ENCODE measurements around the gene ARV1. TPM values are rescaled to one million over a fixed set of nuclear protein-coding genes. Genes with fewer than 3 reads are reported as not detected.
A peak's percentile ranks its signal among the peaks of the same experiment; 100 is the strongest.

ARV1 gene
- total RNA-seq, 1 experiment from 2014 or later = 4.0 TPM

GRCh38 chr1:231049121-231049979, 70.5 kb downstream of the ARV1 start:
- Histone ChIP-seq H3K9me3 (ENCODE audit: control insufficient read depth in 1 of 2, insufficient read depth in 1 of 2, low read depth in 1 of 2, low read length in 2 of 2) (peaks cover 5 to 9% of the 10 kb centered on the region in 2 experiments; a peak in 1 of 4 replicates), H3K79me2 (ENCODE audit: insufficient read depth, low read length) (no peaks in the 10 kb centered on the region), H3K36me3 (ENCODE audit: control insufficient read depth in 1 of 2, insufficient read depth in 2 of 2, low read length in 2 of 2) (no peaks in the 10 kb centered on the region), H2AFZ (ENCODE audit: low read depth, low read length, poor library complexity, severe bottlenecking) (no peak overlapping the region), H3K9ac (ENCODE audit: low read length) (no peak overlapping the region), H4K20me1 (ENCODE audit: insufficient read depth) (no peaks in the 10 kb centered on the region), H3K27ac (ENCODE audit: low read depth, low read length) (no peak overlapping the region), H3K27me3 (ENCODE audit: insufficient read depth, low read length) (peaks cover 8% of the 10 kb centered on the region), H3K4me2 (ENCODE audit: low read length) (no peak overlapping the region), H3K9me2 (ENCODE audit: insufficient read depth) (no peaks in the 10 kb centered on the region), H3K4me3 (replicated peaks in 1 of 2; ENCODE audit: low read depth in 1 of 2, low read length in 2 of 2) (no peak overlapping the region), H3K4me1 (ENCODE audit: control insufficient read depth in 1 of 2, insufficient read depth in 2 of 2, low read length in 2 of 2) (no peaks in the 10 kb centered on the region)
- DNase-seq (ENCODE audit: low read depth, low spot score) = no peak
- intact Hi-C loops (cut with micrococcal nuclease) = no loop called here
- TF ChIP-seq CEBPB (IDR thresholded peaks at IDR 0.05; ENCODE audit: low read depth) (0 out of 2 replicates have a peak, but pooled peaks have one; percentile 24), SP1 (IDR thresholded peaks at IDR 0.05; ENCODE audit: low read depth) (no peak)
- no peak for ATAC-seq
- BruUV-seq (replicated peaks) = no TSS peak
- ChIA-PET CTCF (no interaction called here), RAD21 (ENCODE audit: low non-redundant PET in 1 of 2, low total read pairs in 2 of 2, uncharacterized antibody in 2 of 2, unreplicated experiment in 2 of 2) (no interaction called here), POLR2A (no interaction called here)

MicroRNA genes within 50 kb of the gene (microRNA counts, 767-probe panel; counts per million panel counts)
- not detected for microRNA hsa-miR-1182

Other genes starting within 250 kb of the ARV1 start
- gene CAPN9, start 231.7 kb upstream of the ARV1 start, total RNA-seq (2021; ENCODE audit: unreplicated experiment) = not detected
- 22.9 TPM for gene C1orf198, start 110.6 kb upstream of the ARV1 start, total RNA-seq (2021; ENCODE audit: unreplicated experiment)
- 12.3 TPM for gene TTC13, start 233 bp upstream of the ARV1 start, total RNA-seq (2021; ENCODE audit: unreplicated experiment)
- 23.6 TPM for gene FAM89A, start 61.2 kb downstream of the ARV1 start, total RNA-seq (2021; ENCODE audit: unreplicated experiment)
- 0.02 TPM for gene TRIM67, start 183.0 kb downstream of the ARV1 start, total RNA-seq (2021; ENCODE audit: unreplicated experiment)

All from HCT116 (cell line).